ENCODE data around the gene EMC6.

Gene EMC6

GRCh38 chr17:3681565-3681964 is 13.0 kb downstream of the EMC6 start:
- TF ChIP-seq POLR2AphosphoS5 (IDR thresholded peaks at IDR 0.05; ENCODE audit: borderline replicate concordance, low read depth, low read length) (no peak), EZH2 (IDR thresholded peaks at IDR 0.05) (no peak), FOXP2 (optimal IDR thresholded peaks at IDR 0.05; ENCODE audit: control extremely low read depth, extremely low read length, insufficient read depth) (no peak)
- H3K9me3 ChIP-seq (ENCODE audit: low read depth, low read length), result no peaks in the 10 kb centered on the region
- no peaks in the 10 kb centered on the region for H3K36me3 ChIP-seq (ENCODE audit: insufficient read depth, low read length)
- H3K27ac ChIP-seq, result no peak overlapping the region
- H3K9ac ChIP-seq (ENCODE audit: insufficient read length), result no peak overlapping the region
- no peak for DNase-seq (ENCODE audit: low read depth, low spot score)
- H3K4me3 ChIP-seq, result no peak overlapping the region

DNA sequence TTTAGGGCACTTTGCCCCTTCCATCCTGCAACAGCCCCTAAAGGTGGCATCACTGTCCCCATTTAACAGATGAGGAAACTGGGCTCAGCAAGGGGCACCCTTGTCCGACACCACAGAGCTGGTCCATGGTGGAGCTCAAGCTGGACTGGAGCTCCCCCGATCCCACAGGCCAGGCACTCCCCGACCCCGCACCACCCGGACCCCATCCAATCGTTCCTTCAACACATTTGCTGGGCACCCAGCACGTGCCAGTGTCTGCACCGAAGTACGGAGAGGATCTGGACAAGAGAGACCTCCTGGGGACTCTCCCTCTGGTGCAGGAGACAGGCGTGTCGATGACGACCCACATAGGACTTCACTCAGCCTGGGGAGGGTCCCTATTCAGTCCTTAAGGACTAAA is 13.4 kb downstream of the EMC6 start:
- no peaks in the 10 kb centered on the region for H3K36me3 ChIP-seq (ENCODE audit: insufficient read depth, low read length)
- no peak for TF ChIP-seq EZH2 (IDR thresholded peaks at IDR 0.05)
- TF ChIP-seq POLR2AphosphoS5 (IDR thresholded peaks at IDR 0.05; ENCODE audit: borderline replicate concordance, low read depth, low read length), result no peak
- TF ChIP-seq FOXP2 (optimal IDR thresholded peaks at IDR 0.05; ENCODE audit: control extremely low read depth, extremely low read length, insufficient read depth), result no peak
- H3K9me3 ChIP-seq (ENCODE audit: low read depth, low read length), result no peaks in the 10 kb centered on the region
- no peak for DNase-seq (ENCODE audit: low read depth, low spot score)
- no peak overlapping the region for H3K4me3 ChIP-seq
- no peak overlapping the region for H3K9ac ChIP-seq (ENCODE audit: insufficient read length)
- H3K27ac ChIP-seq, result no peak overlapping the region

- no peak for DNase-seq (ENCODE audit: low read depth, low spot score)
- Histone ChIP-seq H3K4me3 (no peak overlapping the region), H3K36me3 (ENCODE audit: insufficient read depth, low read length) (no peaks in the 10 kb centered on the region), H3K9me3 (ENCODE audit: low read depth, low read length) (no peaks in the 10 kb centered on the region), H3K27ac (no peak overlapping the region), H3K9ac (ENCODE audit: insufficient read length) (no peak overlapping the region)
- TF ChIP-seq EZH2 (IDR thresholded peaks at IDR 0.05) (no peak), FOXP2 (optimal IDR thresholded peaks at IDR 0.05; ENCODE audit: control extremely low read depth, extremely low read length, insufficient read depth) (no peak), POLR2AphosphoS5 (IDR thresholded peaks at IDR 0.05; ENCODE audit: borderline replicate concordance, low read depth, low read length) (no peak)
These were observed 14.5 kb downstream of the EMC6 start for GRCh38 chr17:3683054-3683511.

GRCh38 chr17:3685174-3685573 is 16.6 kb downstream of the EMC6 start:
- Histone ChIP-seq H3K4me3 (no peak overlapping the region), H3K36me3 (ENCODE audit: insufficient read depth, low read length) (no peaks in the 10 kb centered on the region), H3K9ac (ENCODE audit: insufficient read length) (no peak overlapping the region), H3K27ac (peak overlapping the region; percentile 57), H3K9me3 (ENCODE audit: low read depth, low read length) (no peaks in the 10 kb centered on the region)
- no peak for DNase-seq (ENCODE audit: low read depth, low spot score)
- TF ChIP-seq POLR2AphosphoS5 (IDR thresholded peaks at IDR 0.05; ENCODE audit: borderline replicate concordance, low read depth, low read length) (no peak), FOXP2 (optimal IDR thresholded peaks at IDR 0.05; ENCODE audit: control extremely low read depth, extremely low read length, insufficient read depth) (no peak), EZH2 (IDR thresholded peaks at IDR 0.05) (no peak)

GRCh38 chr17:3688027-3688553 is 19.5 kb downstream of the EMC6 start:
- Histone ChIP-seq H3K9ac (ENCODE audit: insufficient read length) (peak overlapping the region; percentile 57), H3K36me3 (ENCODE audit: insufficient read depth, low read length) (no peaks in the 10 kb centered on the region), H3K27ac (peak overlapping the region; percentile 78), H3K4me3 (peak overlapping the region; percentile 65), H3K9me3 (ENCODE audit: low read depth, low read length) (no peaks in the 10 kb centered on the region)
- TF ChIP-seq FOXP2 (optimal IDR thresholded peaks at IDR 0.05; ENCODE audit: control extremely low read depth, extremely low read length, insufficient read depth), result no peak
- TF ChIP-seq EZH2 (IDR thresholded peaks at IDR 0.05), result no peak
- no peak for TF ChIP-seq POLR2AphosphoS5 (IDR thresholded peaks at IDR 0.05; ENCODE audit: borderline replicate concordance, low read depth, low read length)
- no peak for DNase-seq (ENCODE audit: low read depth, low spot score)

DNA sequence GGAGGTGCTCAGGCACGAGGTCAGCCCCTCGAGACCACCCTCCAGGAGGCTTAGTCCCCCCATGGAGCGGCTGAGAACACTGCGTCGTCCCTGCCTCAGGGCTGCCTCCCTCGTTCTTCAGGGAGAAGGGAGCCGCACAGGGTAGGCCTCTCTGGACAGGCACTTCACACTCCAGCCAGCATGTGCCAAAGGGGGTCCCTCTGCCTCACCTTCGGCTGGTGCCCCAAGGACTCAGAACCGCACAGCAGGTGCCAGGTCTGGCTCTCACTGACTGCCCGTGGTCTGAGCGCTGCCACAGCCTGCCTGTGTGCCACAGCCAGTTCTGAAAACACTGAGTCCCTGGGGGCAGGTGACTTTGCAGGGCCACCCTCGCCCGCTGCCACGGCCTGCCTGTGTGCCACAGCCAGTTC is 20.2 kb downstream of the EMC6 start:
- no peak overlapping the region for H3K9ac ChIP-seq (ENCODE audit: insufficient read length)
- DNase-seq (ENCODE audit: low read depth, low spot score), result no peak
- H3K4me3 ChIP-seq, result no peak overlapping the region
- no peaks in the 10 kb centered on the region for H3K36me3 ChIP-seq (ENCODE audit: insufficient read depth, low read length)
- no peak overlapping the region for H3K27ac ChIP-seq
- no peaks in the 10 kb centered on the region for H3K9me3 ChIP-seq (ENCODE audit: low read depth, low read length)
- TF ChIP-seq EZH2 (IDR thresholded peaks at IDR 0.05) (no peak), FOXP2 (optimal IDR thresholded peaks at IDR 0.05; ENCODE audit: control extremely low read depth, extremely low read length, insufficient read depth) (no peak), POLR2AphosphoS5 (IDR thresholded peaks at IDR 0.05; ENCODE audit: borderline replicate concordance, low read depth, low read length) (no peak)

DNA sequence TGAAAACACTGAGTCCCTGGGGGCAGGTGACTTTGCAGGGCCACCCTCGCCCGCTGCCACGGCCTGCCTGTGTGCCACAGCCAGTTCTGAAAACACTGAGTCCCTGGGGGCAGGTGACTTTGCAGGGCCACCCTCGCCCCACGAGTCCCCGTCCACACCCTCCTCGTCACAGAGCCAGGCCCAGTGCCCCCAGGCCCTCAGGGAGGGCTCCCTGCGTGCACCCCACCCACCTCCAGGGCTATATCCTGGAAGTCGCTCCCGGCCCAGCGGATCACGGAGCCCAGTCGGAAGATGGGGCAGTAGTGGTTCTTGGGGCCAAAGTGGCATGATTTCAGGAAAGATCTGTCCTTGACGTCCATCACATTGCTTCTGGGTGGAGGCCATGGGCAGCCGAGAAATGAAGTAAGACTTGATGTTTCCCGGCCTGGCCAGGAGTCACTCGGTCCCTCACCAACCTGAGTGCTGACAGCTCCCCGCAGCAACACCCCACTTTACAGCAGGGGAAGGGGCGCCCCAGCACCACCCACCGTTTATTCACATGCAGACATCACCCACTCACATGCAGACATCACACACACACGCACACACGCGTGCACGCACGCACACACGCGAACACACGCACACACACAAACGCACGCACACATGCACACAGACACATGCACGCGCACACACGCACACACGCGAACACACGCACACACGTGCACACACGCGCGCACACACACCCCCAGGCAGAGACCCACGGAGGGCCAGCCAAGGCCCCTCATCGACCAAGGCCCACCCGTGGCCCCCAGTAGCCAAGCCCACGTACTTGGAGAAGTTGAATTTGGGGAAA is 20.9 kb downstream of the EMC6 start:
- Histone ChIP-seq H3K4me3 (no peak overlapping the region), H3K27ac (no peak overlapping the region)
- TF ChIP-seq EZH2 (IDR thresholded peaks at IDR 0.05) (no peak), FOXP2 (optimal IDR thresholded peaks at IDR 0.05; ENCODE audit: control extremely low read depth, extremely low read length, insufficient read depth) (no peak), POLR2AphosphoS5 (IDR thresholded peaks at IDR 0.05; ENCODE audit: borderline replicate concordance, low read depth, low read length) (no peak)

DNA sequence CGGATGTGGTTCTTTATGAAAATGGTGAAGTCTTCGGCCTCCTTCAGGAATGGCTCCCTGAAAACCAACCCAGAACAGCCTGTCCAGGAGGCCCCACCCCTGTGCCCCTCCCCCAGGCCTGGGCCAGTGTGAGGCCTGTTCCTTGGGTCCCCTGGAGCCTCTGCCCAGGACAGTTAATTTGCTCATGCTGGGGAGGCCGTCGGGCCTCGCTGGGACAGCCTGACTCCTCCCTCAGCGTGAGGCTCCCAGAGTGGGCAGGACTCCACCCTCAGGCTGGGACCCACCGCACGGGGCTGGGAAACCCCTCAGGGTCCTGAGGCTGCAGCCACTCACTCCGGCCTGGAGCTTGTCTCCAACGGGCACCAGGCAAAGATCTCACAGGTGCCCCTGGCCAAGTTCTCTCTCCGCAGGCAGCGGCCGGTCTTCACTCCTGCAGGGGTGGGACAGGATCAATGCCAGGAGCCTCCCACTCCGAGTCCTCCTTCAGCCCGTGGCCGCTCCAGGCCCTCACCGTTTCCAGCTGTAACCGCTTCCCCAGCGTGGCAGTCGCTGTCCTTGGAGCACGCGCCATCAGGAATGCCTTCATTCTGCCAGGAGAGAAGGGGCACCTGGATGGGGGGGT is 21.6 kb downstream of the EMC6 start:
- no peak overlapping the region for H3K4me3 ChIP-seq
- no peak overlapping the region for H3K27ac ChIP-seq
- H3K9ac ChIP-seq (ENCODE audit: insufficient read length), result no peak overlapping the region

More for the DNA sequence above, 20.9 kb downstream of the EMC6 start:
- no peaks in the 10 kb centered on the region for H3K9me3 ChIP-seq (ENCODE audit: low read depth, low read length)
- H3K9ac ChIP-seq (ENCODE audit: insufficient read length), result no peak overlapping the region
- no peaks in the 10 kb centered on the region for H3K36me3 ChIP-seq (ENCODE audit: insufficient read depth, low read length)
- no peak for DNase-seq (ENCODE audit: low read depth, low spot score)

More for the DNA sequence above, 21.6 kb downstream of the EMC6 start:
- H3K9me3 ChIP-seq (ENCODE audit: low read depth, low read length), result no peaks in the 10 kb centered on the region
- H3K36me3 ChIP-seq (ENCODE audit: insufficient read depth, low read length), result no peaks in the 10 kb centered on the region
- TF ChIP-seq POLR2AphosphoS5 (IDR thresholded peaks at IDR 0.05; ENCODE audit: borderline replicate concordance, low read depth, low read length) (no peak), FOXP2 (optimal IDR thresholded peaks at IDR 0.05; ENCODE audit: control extremely low read depth, extremely low read length, insufficient read depth) (no peak), EZH2 (IDR thresholded peaks at IDR 0.05) (no peak)
- no peak for DNase-seq (ENCODE audit: low read depth, low spot score)
